Left ventricle myocardium inferior (tissue), 1 donor: ENCODE data around the gene VPS54. TPM values are rescaled to one million over a fixed set of nuclear protein-coding genes. Genes with fewer than 3 reads are reported as not detected.

Experiments used
- DNase-seq: peaks from one replicate; pipeline ENCODE4 v3.0.0-alpha.2; 2020
- H3K27ac ChIP-seq: fragments of 200-600 bp; replicated peaks from 2 replicates; pipeline ENCODE4 v1.8.0; 2021
- H3K27me3 ChIP-seq: fragments of 200-600 bp; 2 replicates; pipeline ENCODE4 v1.8.0; 2021; ENCODE audit warnings: low read depth
- H3K36me3 ChIP-seq: fragments of 200-600 bp; 2 replicates; pipeline ENCODE4 v1.8.0; 2021
- H3K4me1 ChIP-seq: fragments of 200-600 bp; 2 replicates; pipeline ENCODE4 v1.8.0; 2021
- H3K4me3 ChIP-seq: fragments of 200-600 bp; 2 replicates; pipeline ENCODE4 v1.8.0; 2021; ENCODE audit warnings: mild to moderate bottlenecking, moderate library complexity
- H3K9me3 ChIP-seq: fragments of 200-600 bp; replicated peaks from 2 replicates; pipeline ENCODE4 v1.8.0; 2021
- CTCF ChIP-seq: fragments of 200-600 bp; IDR thresholded peaks from 2 replicates; pipeline ENCODE4 v1.8.0; 2021; ENCODE audit warnings: antibody characterized with exemption, mild to moderate bottlenecking, borderline replicate concordance
- intact Hi-C: fragments of 100-400 bp; cut with micrococcal nuclease; formaldehyde crosslinking; loops from one replicate; pipeline ENCODE4 v1.11.0; 2022
- total RNA-seq: library from RNA; stranded (reverse); fragmentation: NEBNext Ultra II Directional; extraction: Animal tissue kit (Norgen Biotek cat#: 25700); gene quantifications from one replicate; pipeline ENCODE4 v1.2.1, GENCODE V29; 2021
- donor health status: DM: no; HTN: yes; CAD: no; lungs with severe emphysema.

Gene VPS54
- total RNA-seq, 1 donor from 2014 or later, result 9.9 TPM

DNA sequence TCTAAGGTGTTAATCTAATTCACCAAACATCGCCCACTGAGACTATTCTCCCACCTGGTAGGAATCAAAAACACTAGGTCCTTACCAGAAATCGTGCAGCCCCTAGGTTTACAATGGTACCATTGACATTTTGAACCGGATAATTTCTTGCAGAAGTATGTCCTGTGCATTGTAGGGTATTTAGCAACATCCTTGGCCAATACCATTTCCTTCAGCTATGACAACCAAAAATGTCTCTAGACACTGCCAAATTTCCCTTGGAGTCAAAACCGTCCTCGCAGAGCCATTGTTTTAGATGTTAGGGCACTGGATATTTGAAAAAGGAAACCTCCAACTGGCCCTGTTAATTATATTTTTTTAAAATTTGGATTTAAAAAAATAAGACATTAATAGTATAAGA lies 3.8 kb downstream of the VPS54 start:
- H3K27ac ChIP-seq, result peak overlapping the region; percentile 28
- H3K9me3 ChIP-seq, result no peaks in the 10 kb centered on the region
- no peaks in the 10 kb centered on the region for H3K27me3 ChIP-seq
- H3K4me3 ChIP-seq, result no peak overlapping the region
- H3K36me3 ChIP-seq, result no peaks in the 10 kb centered on the region
- intact Hi-C loops, result no loop called here
- H3K4me1 ChIP-seq, result peaks cover 71% of the 10 kb centered on the region
- no peak for DNase-seq
- TF ChIP-seq CTCF, result no peak

GRCh38 chr2:64014628-64015027 lies 4.6 kb downstream of the VPS54 start:
- TF ChIP-seq CTCF, result no peak
- H3K36me3 ChIP-seq, result no peaks in the 10 kb centered on the region
- H3K4me3 ChIP-seq, result no peak overlapping the region
- peaks cover 65% of the 10 kb centered on the region for H3K4me1 ChIP-seq
- no peak overlapping the region for H3K27ac ChIP-seq
- no peaks in the 10 kb centered on the region for H3K27me3 ChIP-seq
- intact Hi-C loops, result no loop called here
- DNase-seq, result no peak
- H3K9me3 ChIP-seq, result no peaks in the 10 kb centered on the region

GRCh38 chr2:64013053-64013452 lies 6.2 kb downstream of the VPS54 start:
- TF ChIP-seq CTCF, result no peak
- intact Hi-C loops, result no loop called here
- Histone ChIP-seq H3K4me3 (no peak overlapping the region), H3K36me3 (no peaks in the 10 kb centered on the region), H3K9me3 (no peaks in the 10 kb centered on the region), H3K4me1 (peaks cover 76% of the 10 kb centered on the region), H3K27me3 (no peaks in the 10 kb centered on the region), H3K27ac (no peak overlapping the region)
- DNase-seq, result no peak

- no peak for TF ChIP-seq CTCF
- H3K4me1 ChIP-seq, result peaks cover 72% of the 10 kb centered on the region
- H3K9me3 ChIP-seq, result no peaks in the 10 kb centered on the region
- no peaks in the 10 kb centered on the region for H3K27me3 ChIP-seq
- no peak overlapping the region for H3K27ac ChIP-seq
- H3K36me3 ChIP-seq, result peaks cover under 1% of the 10 kb centered on the region
- H3K4me3 ChIP-seq, result no peak overlapping the region
- intact Hi-C loops, result no loop called here
- no peak for DNase-seq
Observed at GRCh38 chr2:64012115-64012514, 7.1 kb downstream of the VPS54 start.

GRCh38 chr2:64008434-64009009 lies 10.7 kb downstream of the VPS54 start:
- intact Hi-C loops, result no loop called here
- no peaks in the 10 kb centered on the region for H3K27me3 ChIP-seq
- H3K27ac ChIP-seq, result no peak overlapping the region
- no peak for DNase-seq
- peaks cover 11% of the 10 kb centered on the region for H3K36me3 ChIP-seq
- H3K9me3 ChIP-seq, result no peaks in the 10 kb centered on the region
- no peak for TF ChIP-seq CTCF
- H3K4me1 ChIP-seq, result peaks cover 51% of the 10 kb centered on the region
- no peak overlapping the region for H3K4me3 ChIP-seq
